Measurements from ENCODE around the gene ZNF710. TPM values are rescaled to one million over a fixed set of nuclear protein-coding genes. Genes with fewer than 3 reads are reported as not detected.

The ZNF710 gene
- total and polyA plus RNA-seq, 11 donors: 2.9 to 22.4 (median 5.9) TPM

- no peak for TF ChIP-seq POLR2A (IDR thresholded peaks at IDR 0.05)
- TF ChIP-seq CTCF (IDR thresholded peaks at IDR 0.05): no peak
- H3K27ac ChIP-seq: peak overlapping the region in 1 of 12 donors; percentile 38
- intact Hi-C loops (cut with DNase I): loop anchor here in 9 of 10 donors (5.0 to 10.0 kb wide), 8 partner anchors 71 to 318 kb away; partner anchors contain the start of genes ARPIN (in 4 of the 9), MESP1 (in 3 of the 9), ZNF710 (in 3 of the 9) and AP3S2 (in 2 of the 9)
- H3K4me3 ChIP-seq: no peak overlapping the region
- H3K36me3 ChIP-seq: peaks cover 0 to 64% (median 44%) of the 10 kb centered on the region in 9 donors
- no peak for DNase-seq
- H3K9me3 ChIP-seq: no peaks in the 10 kb centered on the region
- H3K27me3 ChIP-seq: no peaks in the 10 kb centered on the region
- 87 to 95% (median 93%) methylated on average over 13 to 17 of the region's 17 CpGs for WGBS, 4 donors
- ATAC-seq: peak in 1 of 4 donors; percentile 9
- peaks cover 0 to 27% (median 5%) of the 10 kb centered on the region in 12 donors for H3K4me1 ChIP-seq
These were observed 72.0 kb downstream of the ZNF710 start for GRCh38 chr15:90072978-90073640.

- WGBS, 4 donors: 70 to 85% (median 84%) methylated on average over 12 of the region's 12 CpGs
- intact Hi-C loops (cut with DNase I): loop anchor here in 9 of 10 donors (5.0 to 10.0 kb wide), 8 partner anchors 72 to 319 kb away; partner anchors contain the start of genes ARPIN (in 4 of the 9), MESP1 (in 3 of the 9), ZNF710 (in 3 of the 9) and AP3S2 (in 2 of the 9)
- H3K27ac ChIP-seq: peak overlapping the region in 6 of 12 donors; percentile 1 to 34 (median 28)
- DNase-seq (peak in 1 of 5 donors; percentile 56), ATAC-seq (peak in 3 of 4 donors; percentile 26 to 43 (median 35))
- no peak overlapping the region for H3K4me3 ChIP-seq
- peaks cover 0 to 68% (median 42%) of the 10 kb centered on the region in 9 donors for H3K36me3 ChIP-seq
- no peak for TF ChIP-seq CTCF (IDR thresholded peaks at IDR 0.05)
- TF ChIP-seq POLR2A (IDR thresholded peaks at IDR 0.05): no peak
- no peaks in the 10 kb centered on the region for H3K9me3 ChIP-seq
- no peaks in the 10 kb centered on the region for H3K27me3 ChIP-seq
- peaks cover 0 to 27% (median 5%) of the 10 kb centered on the region in 12 donors for H3K4me1 ChIP-seq
These were observed 72.9 kb downstream of the ZNF710 start for GRCh38 chr15:90074023-90074422.

- intact Hi-C loops (cut with DNase I): loop anchor here in 9 of 10 donors (5.0 to 10.0 kb wide), 8 partner anchors 73 to 320 kb away; partner anchors contain the start of genes ARPIN (in 4 of the 9), MESP1 (in 3 of the 9), ZNF710 (in 3 of the 9) and AP3S2 (in 2 of the 9)
- Histone ChIP-seq H3K27me3 (no peaks in the 10 kb centered on the region), H3K36me3 (peaks cover 0 to 76% (median 46%) of the 10 kb centered on the region in 9 donors), H3K4me3 (no peak overlapping the region), H3K27ac (peak overlapping the region in 3 of 12 donors; percentile 23 to 49 (median 33)), H3K4me1 (peaks cover 0 to 18% (median 5%) of the 10 kb centered on the region in 12 donors), H3K9me3 (no peaks in the 10 kb centered on the region)
- TF ChIP-seq CTCF (IDR thresholded peaks at IDR 0.05) (no peak), POLR2A (IDR thresholded peaks at IDR 0.05) (no peak)
- 62 to 76% (median 69%) methylated on average over 5 of the region's 5 CpGs for WGBS, 4 donors
- peak in 1 of 4 donors; percentile 8 for ATAC-seq
- no peak for DNase-seq
These were observed 73.8 kb downstream of the ZNF710 start for GRCh38 chr15:90074916-90075315.
